T-helper 22 cell (primary cell): ENCODE data around the gene BCL7A.

Experiments
- DNase-seq: peaks from one replicate; pipeline ENCODE4 v3.0.0-alpha.2; 2020; ENCODE audit warnings: low read depth

The BCL7A gene

DNA sequence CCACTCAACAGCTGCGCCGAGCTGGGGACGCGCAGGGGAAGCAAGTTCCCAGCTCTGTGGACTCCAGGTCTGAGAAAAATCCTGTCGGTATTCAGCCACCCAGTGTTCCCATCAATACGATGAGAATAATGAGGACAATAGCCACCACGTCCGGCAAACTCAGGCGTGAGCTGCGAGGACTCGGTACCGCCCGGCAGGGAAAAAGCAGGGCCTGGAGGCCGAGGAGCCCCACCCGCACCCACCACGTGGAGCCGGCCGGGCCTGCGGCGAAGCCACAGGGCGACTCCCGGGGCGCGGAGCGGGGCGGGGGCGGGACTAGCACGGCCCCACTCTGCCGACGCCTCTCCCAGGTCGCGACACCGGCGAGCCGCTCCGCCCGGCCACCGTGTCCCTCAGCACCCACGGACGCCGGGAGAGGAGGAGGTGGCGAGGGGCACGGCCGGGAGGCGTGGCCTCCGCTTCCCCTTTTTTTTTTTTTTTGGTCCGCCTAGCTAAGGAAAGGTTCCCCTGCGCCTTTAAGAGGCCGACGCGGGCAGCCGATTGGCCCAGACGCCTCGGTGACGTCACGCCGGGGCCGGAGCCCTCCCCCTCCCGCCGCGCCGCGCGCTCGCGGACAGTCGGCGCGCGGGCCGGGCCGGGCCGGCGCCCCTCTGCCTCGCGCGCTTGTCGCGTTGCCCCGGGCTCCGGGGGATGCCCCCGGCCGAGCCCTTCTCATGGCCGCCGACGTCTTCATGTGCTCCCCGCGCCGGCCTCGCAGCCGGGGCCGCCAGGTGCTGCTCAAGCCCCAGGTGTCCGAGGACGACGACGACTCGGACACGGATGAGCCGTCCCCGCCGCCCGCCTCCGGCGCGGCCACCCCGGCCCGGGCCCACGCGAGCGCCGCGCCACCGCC, 56.7 kb downstream of the BCL7A start, which contains the start of gene MLXIP:
TSS of gene MLXIP (plus strand) at position 616 of the 892 bp plus-strand sequence. CDS start at position 714, 98 bp downstream.
- peak; percentile 81 for DNase-seq

DNA sequence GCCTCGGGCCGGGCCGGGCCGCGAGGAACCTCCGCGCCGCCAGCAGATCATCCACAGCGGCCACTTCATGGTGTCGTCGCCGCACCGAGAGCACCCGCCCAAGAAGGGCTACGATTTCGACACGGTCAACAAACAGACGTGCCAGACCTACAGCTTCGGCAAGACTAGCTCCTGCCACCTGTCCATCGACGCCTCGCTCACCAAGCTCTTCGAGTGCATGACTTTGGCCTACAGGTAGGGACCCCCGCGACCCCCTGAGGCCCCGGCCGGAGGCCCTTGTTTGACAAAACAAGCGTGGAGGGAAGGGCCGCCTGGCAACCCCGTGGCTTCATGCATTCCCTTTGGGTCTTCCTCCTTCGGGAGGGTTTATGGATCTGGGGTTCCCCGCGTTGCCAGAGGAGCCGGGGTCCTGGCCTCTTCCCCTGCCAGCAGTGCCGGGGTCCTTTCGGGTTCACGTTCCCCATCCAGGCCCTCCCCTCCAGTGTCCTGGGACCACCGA, 57.4 kb downstream of the BCL7A start:
- DNase-seq = no peak

DNA sequence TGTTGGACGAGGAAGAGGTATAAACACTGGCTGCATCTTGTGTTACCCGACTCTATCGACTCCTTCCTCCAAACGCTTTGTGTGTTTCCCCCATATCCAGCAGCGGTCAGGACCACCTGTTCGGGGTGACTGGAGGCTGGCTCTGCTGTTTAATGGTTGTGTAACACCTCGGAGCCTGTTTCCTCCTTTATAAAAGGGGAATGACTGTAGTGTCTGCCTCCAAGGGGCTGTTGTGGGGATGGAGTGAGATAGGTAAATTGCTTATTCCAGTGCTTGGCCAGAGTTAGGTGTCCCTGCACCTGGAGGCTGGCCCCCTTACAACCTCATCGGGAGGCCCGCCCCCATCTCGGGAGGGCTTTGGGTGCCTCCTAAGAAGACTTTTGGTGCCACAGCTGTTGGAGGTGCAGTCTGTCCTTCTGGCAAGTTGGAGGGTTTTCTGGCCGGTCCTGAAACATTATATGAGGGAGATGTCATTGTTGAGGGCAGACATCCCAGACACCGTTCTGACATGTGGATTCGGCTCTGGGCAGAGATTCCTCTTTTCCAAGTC, 57.9 kb downstream of the BCL7A start:
- no peak for DNase-seq

DNA sequence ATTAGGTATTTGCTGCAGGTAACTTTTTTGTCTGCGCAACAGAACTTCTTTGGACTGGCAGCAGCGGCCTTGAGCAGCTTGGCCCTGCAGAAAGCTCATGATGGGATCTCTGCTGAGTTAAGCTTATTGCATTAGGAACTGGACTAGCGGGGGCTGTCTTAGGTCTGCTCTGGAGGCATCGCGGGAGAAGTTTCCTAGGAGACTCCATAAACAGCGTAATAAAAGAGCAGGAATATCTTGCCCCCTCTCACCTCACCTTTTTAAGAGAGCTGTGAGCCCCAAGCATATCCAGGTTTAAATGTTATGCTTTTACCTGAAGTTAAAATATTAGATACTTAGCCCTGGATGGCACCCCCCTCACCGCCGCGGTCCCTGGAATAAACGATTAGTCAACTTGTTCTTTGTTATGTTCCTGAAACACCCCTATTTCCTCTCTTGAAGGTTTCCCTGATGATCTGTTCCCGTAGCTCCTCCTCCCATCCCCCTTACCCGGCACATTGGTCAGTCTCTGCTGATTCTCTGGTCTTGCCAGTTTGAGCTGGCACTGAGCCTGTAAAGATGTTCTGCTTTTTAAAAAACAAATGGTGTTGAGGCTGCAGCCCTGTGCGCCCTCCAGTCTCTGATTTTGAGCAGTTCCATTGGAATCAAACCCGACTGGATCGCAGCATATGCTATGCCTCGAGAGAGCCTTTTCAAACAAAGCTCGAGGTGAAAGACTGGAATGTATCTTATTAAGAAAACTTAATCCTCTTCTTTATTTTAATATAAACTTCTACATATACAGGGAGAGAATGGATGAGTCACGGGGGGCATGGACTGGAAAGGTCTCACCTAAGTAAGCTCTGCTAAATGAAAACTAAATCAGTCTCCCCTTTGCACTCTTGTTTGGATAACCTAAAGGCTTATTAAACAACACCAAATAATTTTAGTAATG, 58.7 kb downstream of the BCL7A start:
- no peak for DNase-seq

DNA sequence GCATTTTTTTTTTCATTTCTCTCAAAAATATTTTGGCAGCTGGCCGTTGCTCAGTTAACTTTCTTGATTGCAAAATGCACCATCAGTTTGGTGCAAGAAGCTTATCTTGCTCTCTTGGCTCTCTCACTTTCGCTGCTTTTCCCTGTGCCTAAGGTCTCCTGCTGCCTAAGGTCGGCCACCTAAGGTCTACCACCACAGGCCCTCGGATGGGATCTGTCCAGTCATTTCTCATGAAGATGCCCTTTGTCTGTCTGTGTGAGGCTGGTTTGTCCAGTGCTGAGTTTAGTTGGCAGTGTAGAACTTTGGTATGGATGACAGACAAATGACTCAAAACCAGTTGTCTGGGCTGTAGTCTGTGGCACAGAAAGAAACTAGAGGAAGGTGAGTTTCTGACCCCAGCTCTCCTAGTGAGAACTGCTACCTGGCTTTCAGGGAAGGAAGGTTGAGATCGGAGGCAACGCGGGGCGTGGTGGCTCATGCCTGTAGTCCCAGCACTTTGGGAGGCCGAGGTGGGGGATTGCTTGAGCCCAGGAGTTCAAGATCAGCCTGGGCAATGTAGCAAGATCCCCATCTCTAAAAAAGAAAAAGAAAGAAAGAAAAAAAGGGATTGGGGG, 59.5 kb downstream of the BCL7A start:
- no peak for DNase-seq

DNA sequence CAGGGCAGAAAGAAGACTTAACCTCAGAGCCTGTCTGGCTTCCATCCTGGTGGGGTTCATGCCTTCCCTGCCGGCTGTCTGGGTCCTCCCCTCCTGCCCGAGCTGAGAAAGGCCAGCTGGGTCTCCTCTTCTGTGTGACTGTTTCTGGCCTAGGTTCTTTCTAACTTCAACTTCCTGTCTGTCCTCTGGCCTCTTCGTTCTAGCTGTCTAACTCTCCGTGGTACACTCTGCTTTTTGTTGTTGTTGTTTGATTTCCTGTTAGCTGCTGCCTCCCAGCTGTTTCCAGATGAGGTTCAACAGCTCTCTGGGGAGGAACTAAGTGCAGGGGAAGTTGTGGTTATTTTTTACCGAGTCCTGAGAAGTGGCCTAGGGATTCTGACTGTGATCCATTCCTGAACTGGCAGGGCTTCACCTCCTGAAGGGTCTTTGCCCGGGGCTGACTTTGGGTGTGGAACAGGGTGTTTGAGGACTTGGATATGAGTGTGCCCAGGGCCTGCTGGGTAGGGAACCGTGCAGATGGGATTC, 60.1 kb downstream of the BCL7A start:
- no peak for DNase-seq

DNA sequence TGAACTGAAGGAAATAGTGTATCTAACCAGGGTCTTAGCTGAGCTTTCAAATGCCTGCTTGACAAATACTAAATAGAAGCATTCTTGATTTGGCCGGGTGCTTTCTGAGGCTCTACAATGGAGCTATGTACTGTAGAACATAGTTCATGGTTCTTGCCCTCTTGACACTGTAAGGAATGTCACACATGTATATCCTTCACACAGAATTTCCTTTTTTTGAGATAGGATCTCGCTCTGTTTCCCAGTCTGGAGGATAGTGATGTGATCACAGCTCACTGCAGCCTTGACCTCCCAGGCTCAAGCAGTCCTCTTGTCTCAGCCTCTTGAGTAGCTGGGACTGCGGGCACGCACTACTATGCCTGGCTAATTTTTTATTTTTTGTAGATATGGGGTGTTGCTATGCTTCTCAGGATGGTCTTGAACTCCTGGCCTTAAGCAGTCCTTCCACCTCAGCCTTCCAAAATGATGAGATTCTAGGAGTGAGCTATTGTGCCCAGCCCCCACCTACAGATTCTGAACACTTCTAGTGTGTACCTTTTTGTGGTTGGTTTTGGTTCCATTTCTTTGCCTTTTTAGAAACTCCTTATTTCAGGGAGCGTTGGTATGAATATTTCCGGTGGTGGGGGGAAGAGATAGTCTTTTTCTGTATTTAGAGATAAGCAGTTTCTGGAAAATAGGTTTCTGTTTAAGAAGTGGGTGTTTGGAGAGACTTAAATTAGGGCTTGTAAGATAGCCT, 61.1 kb downstream of the BCL7A start:
- DNase-seq = no peak

DNA sequence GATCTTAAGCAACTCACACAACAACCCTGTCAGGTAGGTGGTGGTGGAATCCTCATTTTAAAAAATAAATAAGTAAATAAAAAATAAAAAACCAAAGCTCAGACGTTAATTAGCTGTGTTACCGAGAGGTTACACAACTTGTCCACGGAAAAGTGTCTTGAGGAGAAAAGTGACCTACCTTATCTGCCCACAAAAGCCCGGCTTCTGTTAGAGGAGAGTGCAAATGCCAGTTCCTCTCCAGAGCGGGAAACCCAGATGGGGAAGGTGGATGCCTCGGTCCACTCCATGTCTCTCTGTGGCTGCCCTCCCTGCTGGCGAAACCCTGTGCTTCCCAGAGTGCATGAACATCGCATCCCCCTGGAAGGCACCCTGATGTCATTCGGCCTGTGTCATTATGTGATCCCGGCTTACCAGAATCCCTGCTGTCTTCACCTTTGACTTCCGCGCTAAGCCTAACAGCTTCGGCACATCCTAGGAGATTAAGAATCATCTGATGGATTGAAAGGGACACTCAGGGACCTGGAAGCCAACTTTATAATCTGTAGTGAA, 63.2 kb downstream of the BCL7A start:
- no peak for DNase-seq

DNA sequence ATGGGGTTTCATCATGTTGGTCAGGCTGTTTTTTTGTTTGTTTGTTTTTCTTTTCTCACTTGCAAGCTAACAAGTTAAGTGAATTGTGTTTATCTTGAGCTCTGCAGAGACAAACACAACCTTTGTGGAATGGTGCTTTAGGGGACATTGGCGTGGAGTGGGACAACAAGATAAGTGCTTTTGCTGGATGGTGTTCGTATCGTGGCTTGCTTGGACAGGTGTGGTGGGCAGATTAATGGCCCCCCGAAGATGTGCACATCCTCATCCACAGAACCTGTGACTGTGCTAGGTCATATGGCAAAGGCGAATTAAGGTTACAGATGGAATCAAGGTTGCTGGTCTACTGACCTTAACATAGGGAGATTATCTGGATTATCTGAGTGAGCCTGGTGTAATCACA, 63.9 kb downstream of the BCL7A start:
- no peak for DNase-seq

DNA sequence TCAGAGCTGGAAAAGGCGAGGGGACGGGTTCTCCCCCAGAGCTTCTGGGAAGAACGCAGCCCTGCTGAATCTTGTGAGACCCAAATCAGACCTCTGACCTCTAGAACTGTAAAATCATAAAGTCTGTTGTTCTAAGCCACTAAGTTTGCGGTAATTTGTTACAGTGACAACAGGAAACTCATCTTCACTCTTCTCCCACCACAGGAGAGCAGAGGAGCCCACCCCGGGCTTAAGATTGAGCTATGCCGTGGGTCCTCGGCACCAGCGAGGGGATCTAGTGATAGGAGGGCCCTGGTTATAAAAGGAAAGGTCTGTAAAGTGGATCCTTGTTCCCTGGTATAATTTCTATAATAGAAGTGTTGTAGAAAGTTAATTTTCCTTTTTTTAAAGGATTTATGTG, 64.4 kb downstream of the BCL7A start:
- DNase-seq = no peak

DNA sequence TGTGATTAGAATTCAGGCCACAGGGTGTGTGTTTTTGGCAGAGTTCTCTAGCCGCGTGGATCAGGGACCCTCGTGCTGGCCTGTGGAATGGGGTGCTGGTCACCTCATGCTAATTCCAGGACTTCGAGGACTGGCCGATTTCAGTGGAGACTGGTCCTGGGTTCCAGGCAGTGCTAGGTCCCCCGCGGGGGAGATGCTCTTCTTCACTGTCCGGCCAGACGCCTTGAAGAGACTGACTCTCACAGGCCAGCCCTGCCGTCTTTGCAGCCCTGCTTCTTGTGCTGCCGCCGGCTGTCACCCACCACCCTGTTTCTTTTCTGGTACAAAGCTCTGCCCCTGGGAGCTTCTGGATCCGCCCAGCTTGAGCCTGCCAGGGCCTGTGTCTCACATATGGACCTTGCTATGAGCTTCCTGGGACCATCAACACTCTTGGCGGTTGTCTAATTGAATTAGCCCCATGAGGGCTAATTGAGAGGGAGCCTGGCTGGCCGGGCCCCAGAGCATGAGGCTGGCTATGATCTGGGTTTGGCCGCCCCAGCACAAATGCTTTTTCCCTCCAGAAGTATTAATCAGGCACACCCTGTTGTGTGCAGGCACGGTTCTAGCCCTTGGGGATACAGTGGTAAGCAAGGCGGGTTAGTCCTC, 65.1 kb downstream of the BCL7A start:
- DNase-seq = no peak

DNA sequence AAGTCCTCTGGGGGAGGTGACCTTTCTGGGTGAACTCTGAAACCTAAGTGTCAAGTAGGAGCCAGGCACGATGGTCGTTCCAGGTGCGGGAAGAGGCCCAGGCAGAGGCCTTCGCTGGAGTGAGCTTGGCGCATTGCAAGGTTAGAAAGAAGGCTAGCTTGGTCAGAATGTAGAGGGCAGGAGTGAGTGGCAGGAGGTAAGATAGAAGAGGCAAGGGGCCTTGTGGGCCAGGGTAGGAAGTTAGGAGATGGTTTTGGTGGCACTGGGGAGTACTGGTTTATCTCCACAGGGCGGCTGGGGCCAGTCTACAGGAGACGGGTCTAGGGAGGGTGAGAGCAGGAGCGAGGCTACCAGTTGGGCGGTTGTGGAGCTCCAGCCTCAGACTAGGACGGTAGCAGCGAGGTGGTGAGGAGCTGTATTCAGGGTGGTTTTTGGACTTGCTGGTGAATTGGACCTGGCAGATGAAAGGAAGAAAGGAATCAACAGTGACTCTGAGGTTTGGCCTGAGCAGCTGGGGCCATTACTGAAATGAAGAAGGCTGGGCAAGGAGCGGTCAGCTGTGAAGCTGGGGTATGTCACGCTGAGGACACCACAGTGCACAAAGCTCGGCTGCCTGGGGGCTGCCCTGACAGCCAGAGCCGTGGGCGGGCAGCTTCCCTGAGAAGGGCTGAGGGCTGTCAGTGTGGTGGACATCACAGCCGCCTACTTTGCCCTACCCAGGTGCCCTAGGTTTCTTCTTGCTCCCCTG, 65.9 kb downstream of the BCL7A start:
- no peak for DNase-seq

DNA sequence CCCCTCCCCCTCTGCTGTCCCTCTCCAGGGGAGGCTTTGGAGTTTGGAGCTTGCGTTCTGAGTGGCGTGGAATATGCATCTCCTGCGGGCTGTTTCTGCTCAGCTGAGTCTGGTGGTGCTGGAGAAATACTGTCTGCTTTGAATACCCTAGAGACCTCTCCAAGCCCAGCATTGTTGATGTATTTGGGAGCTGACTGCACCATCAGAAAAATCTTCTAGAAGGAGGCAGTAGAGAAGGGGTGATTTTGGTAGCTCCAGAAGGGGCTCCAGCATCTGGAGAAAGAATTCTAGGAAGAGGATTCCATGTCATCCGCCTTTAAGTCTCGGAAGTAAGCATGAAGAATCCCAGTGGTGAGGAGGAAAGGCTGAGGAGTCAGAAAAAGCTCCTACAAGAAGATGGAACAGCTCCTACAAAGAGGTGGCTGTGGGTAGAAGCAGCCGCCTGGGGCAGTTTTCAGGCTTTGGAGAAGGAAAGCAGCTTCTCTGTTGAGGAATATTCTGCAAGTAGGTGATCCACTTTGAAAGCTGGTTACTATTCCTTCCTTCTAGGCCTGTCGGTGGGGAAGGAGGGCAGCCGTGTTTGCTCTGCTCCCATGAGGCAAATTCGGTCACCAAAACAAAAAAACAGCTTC, 66.6 kb downstream of the BCL7A start:
- no peak for DNase-seq

DNA sequence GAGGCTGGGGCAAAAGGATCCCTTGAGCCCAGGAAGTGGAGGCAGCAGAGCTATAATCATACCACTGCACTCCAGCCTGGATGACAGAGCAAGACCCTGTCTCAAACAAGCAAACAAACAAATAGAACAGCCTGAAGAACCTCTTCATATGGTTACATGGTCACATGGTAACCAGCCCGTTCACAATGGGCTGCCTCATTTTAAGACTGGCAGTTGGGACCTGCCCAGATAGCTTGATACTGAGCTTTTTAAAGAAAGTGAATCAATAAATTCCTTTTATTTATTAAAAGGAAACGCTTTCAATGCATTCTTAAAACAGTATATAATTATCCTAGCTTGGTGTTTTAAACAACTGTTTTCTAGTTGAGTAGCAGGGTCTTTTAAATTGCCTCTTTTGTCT, 67.4 kb downstream of the BCL7A start:
- DNase-seq = no peak

DNA sequence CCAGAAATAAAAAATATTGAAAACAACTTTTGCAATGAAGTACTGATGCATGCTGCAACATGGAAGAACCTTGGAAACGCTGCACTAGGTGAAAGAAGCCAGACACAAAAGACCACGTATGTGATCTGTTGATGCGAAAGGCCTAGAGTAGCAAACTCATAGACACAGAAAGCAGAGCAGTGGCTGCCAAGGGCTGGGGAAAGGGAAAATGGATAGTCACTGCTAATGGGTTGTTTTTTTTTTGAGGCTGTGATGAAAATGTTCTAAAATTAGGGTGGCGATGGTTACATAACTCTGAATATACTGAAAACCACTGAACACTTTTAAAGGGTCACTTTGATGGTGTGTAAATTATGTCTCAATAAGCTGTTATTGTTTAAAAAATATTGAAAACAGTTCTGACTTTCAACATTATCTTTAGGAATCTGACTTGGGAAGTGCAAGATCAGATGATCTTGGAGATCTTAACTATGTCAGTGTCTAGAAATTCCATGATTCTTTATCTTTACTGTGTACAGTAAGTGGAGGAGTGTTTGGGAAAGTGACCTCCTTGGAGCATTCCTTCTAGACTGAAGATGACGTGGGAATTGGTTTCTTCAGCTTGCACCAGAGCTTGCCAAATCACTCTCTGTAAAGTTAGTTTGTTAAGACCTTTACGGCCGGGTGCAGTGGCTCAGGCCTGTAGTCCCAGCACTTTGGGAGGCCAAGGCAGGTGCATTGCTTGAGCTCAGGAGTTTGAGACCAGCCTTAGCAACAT, 69.3 kb downstream of the BCL7A start:
- no peak for DNase-seq

DNA sequence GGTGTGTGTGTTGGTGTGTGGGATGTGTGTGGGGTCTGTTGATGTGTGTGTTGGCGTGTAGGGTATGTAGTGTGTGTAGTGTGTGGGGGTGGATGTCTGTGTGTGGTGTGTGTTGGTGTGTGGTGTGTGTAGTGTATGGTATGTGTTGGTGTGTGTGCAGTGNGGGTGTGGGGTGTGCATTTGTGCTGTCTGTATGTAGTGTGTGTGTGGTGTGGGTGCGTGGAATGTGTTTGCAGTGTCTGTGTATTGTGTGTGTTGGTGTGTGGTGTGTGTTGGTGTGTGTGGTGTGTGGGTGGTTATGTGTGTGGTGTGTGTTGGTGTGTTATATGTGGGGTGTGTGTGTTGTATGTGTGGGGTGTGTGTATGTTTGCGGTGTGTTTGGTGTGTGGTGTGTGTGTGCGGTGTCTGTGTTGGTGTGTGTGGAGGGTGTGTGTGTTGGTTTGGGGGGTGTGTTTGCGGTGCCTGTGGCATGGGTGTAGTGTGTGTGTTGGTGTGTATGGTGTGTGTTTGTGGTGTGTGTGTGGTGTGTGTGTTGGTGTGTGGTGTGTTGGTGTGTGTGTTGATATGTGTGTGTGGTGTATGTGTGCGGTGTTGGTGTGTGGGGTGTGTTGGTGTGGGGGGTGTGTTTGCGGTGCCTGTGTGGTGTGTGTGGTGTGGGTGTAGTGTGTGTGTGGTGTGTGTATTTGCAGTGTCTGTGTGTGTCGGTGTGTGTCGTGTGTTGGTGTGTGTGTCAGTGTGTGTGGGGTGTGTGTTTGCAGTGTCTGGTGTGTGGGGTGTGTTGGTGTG, 71.6 kb downstream of the BCL7A start:
- DNase-seq = no peak

DNA sequence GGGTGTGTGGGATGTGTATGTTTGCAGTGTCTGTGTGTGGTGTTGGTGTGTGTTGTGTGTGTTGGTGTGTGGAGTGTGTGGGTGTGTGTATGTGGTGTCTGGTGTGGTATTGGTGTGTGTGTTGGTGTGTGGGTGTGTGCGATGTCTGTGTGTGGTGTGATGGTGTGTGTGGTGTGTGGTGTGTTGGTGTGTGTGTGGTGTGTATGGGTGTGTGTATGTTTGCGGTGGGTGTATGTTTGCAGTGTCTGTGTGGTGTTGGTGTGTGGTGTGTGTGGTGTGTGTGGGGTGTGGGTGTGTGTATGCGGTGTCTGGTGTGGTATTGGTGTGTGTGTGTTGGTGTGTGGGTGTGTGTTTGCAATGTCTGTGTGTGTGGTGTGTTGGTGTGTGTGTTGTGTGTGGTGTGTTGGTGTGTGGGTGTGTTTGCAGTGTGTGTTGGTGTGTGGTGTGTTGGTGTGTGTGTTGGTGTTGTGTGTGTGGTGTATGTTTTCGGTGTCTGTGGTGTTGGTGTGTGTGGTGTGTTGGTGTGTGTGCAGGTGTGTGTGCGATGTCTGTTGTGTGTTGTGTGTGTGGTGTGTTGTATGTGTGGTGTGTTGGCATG, 72.6 kb downstream of the BCL7A start:
- no peak for DNase-seq
